Aorta (tissue), 5 donors: ENCODE results near the gene CDC45. TPM values are rescaled to one million over a fixed set of nuclear protein-coding genes. Genes with fewer than 3 reads are reported as not detected.

ENCODE experiments used
- ATAC-seq: fragments of 200-7000 bp; cut with Tn5 transposase; one replicate; pipeline ENCODE4 v1.9.1; 2022; ENCODE audit warnings: moderate library complexity; ENCODE audit not compliant: low FRiP score
- DNase-seq, 2 donors: peaks; one replicate each; pipeline ENCODE4 v3.0.0-alpha.2; 2020
- H3K27ac ChIP-seq, 2 donors: one replicate each; pipeline ENCODE4 v1.5.1; 2013; ENCODE audit warnings: low read length in 2 of 2, mild to moderate bottlenecking in 2 of 2, moderate library complexity in 2 of 2, control low read depth in 1 of 2, inconsistent platforms in 1 of 2, low read depth in 1 of 2
- H3K27me3 ChIP-seq, 2 donors: one replicate each; pipeline ENCODE4 v1.6.1; 2013; ENCODE audit warnings: control low read depth in 1 of 2, low read length in 1 of 2, mild to moderate bottlenecking in 1 of 2, moderate library complexity in 1 of 2; ENCODE audit not compliant: insufficient read depth in 2 of 2, control insufficient read depth in 1 of 2
- H3K36me3 ChIP-seq, 2 donors: one replicate each; pipeline ENCODE4 v1.6.1; 2013; ENCODE audit warnings: control low read depth in 1 of 2, low read length in 1 of 2, mild to moderate bottlenecking in 1 of 2; ENCODE audit not compliant: insufficient read depth in 2 of 2, control insufficient read depth in 1 of 2
- H3K4me1 ChIP-seq, 2 donors: one replicate each; pipeline ENCODE4 v1.6.1; 2013; ENCODE audit warnings: low read length in 2 of 2, control low read depth in 1 of 2, mild to moderate bottlenecking in 1 of 2, moderate library complexity in 1 of 2; ENCODE audit not compliant: insufficient read depth in 2 of 2, control insufficient read depth in 1 of 2
- H3K4me3 ChIP-seq, 2 donors: one replicate each; pipeline ENCODE4 v1.5.1; 2013; ENCODE audit warnings: low read length in 2 of 2, control low read depth in 1 of 2, mild to moderate bottlenecking in 1 of 2
- H3K9me3 ChIP-seq: one replicate; pipeline ENCODE4 v1.6.1; 2013; ENCODE audit warnings: mild to moderate bottlenecking, low read length; ENCODE audit not compliant: control insufficient read depth
- WGBS, 2 donors: extraction: QIAGEN DNeasy Blood & Tissue Kit; methylation state at CpG; one replicate each; pipeline ENCODE4 v1.1.7; 2013; 5-methylcytosine and 5-hydroxymethylcytosine counted together
- intact Hi-C, 2 donors: fragments of 100-400 bp; cut with DNase I; formaldehyde crosslinking; loops; one replicate each; pipeline versions ENCODE4 v1.14.2 to v1.15.0; 2022
- polyA plus RNA-seq, 2 donors: library from polyadenylated mRNA; stranded (reverse); fragments of 200-250 nt; gene quantifications; one replicate each; pipeline ENCODE4 v1.2.3, GENCODE V29; 2013
- total RNA-seq, 2 donors: library from RNA; stranded (reverse); fragmentation: NEBNext Ultra II Directional; extraction: Animal tissue kit (Norgen Biotek cat#: 25700); gene quantifications; one replicate each; pipeline ENCODE4 v1.2.1, GENCODE V29; 2021
- donor health status: healthy with polysubstance abuse.
- donor health status: Bipolar disorder and iron deficiency.
- donor health status: DM: no; HTN: no; CAD: no.
- donor health status: DM: no; HTN: no; CAD: no.
- donor health status: DM: yes; HTN: yes; CAD: no.

The CDC45 gene
- total and polyA plus RNA-seq, 4 donors = 0.63 to 1.3 (median 0.85) TPM

DNA sequence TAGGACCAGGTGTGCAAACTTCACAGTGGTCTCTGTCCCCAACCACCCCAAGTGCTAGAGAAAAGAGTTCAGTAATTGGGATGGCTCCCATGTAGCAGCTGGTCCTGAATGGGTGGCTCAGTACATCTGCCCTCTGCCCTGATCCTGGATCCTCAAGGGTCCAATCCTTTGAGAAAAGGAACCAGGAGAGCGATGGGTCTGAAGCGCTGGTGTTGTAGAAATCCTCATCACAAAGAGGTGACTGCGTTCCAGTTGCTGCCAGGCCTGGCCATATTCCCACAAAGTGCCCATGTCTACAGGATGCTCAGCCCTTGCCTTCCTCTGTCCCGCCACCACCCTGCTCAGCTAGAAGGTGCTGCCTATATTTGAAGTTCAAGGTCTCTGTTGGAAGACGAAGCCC is 26.0 kb upstream of the CDC45 start:
- Histone ChIP-seq H3K27ac (no peak overlapping the region), H3K4me1 (no peaks in the 10 kb centered on the region), H3K4me3 (no peak overlapping the region), H3K36me3 (peaks cover 6 to 17% of the 10 kb centered on the region in 2 donors), H3K27me3 (no peaks in the 10 kb centered on the region), H3K9me3 (no peaks in the 10 kb centered on the region)
- intact Hi-C loops = loop anchor here in 1 of 2 donors (5.0 kb wide), 1 partner anchor 276 kb away; the partner anchor contains the start of gene SLC25A1
- WGBS, 2 donors = 91 to 92% methylated on average over 5 of the region's 5 CpGs
- no peak for DNase-seq
- ATAC-seq = no peak

DNA sequence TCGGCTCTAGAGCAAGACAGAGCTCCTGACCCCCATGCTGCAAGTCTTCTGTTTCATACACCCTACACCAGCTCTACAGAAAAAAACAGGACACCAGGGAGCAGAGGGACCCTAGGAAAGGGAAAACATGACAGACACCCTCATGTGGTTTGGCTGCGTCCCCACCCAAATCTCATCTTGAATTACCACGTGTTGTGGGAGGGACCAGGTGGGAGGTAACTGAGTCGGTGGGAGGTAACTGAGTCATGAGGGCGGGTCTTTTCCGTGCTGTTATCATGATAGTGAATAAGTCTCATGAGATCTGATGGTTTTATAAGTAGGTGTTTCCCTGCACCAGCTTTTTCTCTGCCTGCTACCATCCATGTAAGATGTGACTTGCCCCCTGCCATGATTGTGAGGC is 25.6 kb upstream of the CDC45 start:
- intact Hi-C loops = loop anchor here in 1 of 2 donors (5.0 kb wide), 1 partner anchor 277 kb away; the partner anchor contains the start of gene SLC25A1
- Histone ChIP-seq H3K4me3 (no peak overlapping the region), H3K27ac (no peak overlapping the region), H3K36me3 (peaks cover 6 to 17% of the 10 kb centered on the region in 2 donors), H3K9me3 (no peaks in the 10 kb centered on the region), H3K27me3 (no peaks in the 10 kb centered on the region), H3K4me1 (no peaks in the 10 kb centered on the region)
- DNase-seq (no peak), ATAC-seq (no peak)
- WGBS, 2 donors = 73 to 79% methylated on average over 6 of the region's 6 CpGs

DNA sequence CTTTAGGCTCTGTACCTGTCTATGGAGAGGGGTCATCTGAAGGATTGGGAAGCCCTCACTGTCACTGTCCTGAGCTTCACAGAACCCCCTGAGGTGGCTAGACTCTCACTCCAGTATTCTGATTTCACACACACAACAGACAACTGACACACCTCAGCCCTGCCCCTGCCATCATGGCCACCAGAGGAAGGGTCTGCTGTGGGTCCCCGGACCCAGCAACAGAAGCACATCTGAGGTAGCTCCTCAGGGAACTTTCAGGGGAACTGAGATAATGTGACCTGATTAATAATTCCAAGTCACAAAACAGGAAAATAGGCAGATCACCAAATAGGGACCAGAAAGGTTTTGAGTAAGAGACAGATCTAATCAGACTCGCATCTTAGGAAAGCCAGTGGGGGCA is 24.7 kb upstream of the CDC45 start:
- Histone ChIP-seq H3K4me1 (no peaks in the 10 kb centered on the region), H3K36me3 (peaks cover 6 to 17% of the 10 kb centered on the region in 2 donors), H3K27ac (no peak overlapping the region), H3K9me3 (no peaks in the 10 kb centered on the region), H3K27me3 (no peaks in the 10 kb centered on the region), H3K4me3 (no peak overlapping the region)
- DNase-seq = no peak
- intact Hi-C loops = no loop called here
- no peak for ATAC-seq
- WGBS, 2 donors = 84 to 93% methylated on average over 2 of the region's 2 CpGs

DNA sequence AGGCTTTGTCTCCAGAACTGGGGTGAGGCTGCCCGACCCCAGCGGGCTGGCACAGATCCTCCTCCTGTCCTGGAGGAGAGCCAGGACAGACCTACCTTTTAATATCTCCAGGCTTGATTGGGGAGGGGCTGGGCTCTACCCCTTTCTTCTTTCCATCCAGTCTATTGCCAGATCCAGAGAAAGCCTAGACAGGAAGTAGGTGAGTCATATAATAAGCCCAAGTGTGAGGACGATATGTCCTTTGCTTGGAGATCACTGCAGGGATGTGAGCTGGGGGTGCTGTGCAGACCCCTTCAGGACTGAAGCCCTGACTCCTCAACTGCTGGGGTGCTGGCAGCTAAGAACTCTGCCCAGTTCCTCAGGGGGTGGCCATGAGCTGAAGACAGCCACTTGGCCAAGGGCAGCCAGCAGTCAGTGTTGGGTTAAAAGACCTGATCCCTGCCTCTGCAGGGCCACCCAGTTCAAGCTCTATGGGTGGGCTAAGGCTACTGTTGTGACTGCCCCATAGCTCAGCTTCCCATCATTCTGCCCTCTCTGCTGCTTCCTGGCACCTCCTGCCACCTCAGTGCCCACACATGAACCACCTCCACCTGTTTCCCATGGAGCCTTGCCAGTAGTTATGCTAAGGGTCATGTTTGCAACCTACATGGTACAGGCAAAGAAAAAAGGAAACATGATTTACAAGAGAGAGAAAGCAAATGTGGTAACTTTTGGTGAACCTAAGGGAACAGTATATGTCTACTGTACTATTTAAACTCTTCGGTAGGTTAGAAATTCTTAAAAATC is 23.9 kb upstream of the CDC45 start:
- 55 to 72% methylated on average over 4 of the region's 4 CpGs for WGBS, 2 donors
- H3K4me1 ChIP-seq = no peaks in the 10 kb centered on the region
- ATAC-seq (no peak), DNase-seq (no peak)
- no peak overlapping the region for H3K4me3 ChIP-seq
- no peaks in the 10 kb centered on the region for H3K9me3 ChIP-seq
- intact Hi-C loops = no loop called here
- no peak overlapping the region for H3K27ac ChIP-seq
- H3K36me3 ChIP-seq = peaks cover 6 to 17% of the 10 kb centered on the region in 2 donors
- no peaks in the 10 kb centered on the region for H3K27me3 ChIP-seq

DNA sequence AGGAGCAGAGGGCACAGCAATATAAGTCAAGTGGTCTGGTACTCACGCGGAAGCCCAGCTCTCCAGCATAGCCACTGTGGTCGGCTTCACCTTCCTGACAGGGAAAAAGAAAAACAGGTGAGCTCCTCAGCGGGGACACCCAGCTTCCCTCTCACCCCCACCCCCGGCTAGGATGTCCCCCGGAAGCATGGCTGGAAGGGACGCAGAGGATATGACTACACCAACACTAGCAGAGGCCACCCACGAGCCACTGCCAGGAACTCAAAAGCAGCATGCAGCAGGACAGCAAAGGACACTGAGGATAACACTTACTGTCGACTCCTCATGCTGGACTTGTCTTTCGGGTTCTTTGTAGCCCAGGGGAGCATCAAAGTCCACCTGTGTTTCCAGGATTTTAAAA is 23.2 kb upstream of the CDC45 start:
- no peak for DNase-seq
- Histone ChIP-seq H3K4me3 (no peak overlapping the region), H3K27me3 (no peaks in the 10 kb centered on the region), H3K27ac (no peak overlapping the region), H3K36me3 (peaks cover 6 to 17% of the 10 kb centered on the region in 2 donors), H3K9me3 (no peaks in the 10 kb centered on the region), H3K4me1 (no peaks in the 10 kb centered on the region)
- ATAC-seq = no peak
- intact Hi-C loops = no loop called here
- WGBS, 2 donors = 93 to 94% methylated on average over 10 of the region's 10 CpGs

DNA sequence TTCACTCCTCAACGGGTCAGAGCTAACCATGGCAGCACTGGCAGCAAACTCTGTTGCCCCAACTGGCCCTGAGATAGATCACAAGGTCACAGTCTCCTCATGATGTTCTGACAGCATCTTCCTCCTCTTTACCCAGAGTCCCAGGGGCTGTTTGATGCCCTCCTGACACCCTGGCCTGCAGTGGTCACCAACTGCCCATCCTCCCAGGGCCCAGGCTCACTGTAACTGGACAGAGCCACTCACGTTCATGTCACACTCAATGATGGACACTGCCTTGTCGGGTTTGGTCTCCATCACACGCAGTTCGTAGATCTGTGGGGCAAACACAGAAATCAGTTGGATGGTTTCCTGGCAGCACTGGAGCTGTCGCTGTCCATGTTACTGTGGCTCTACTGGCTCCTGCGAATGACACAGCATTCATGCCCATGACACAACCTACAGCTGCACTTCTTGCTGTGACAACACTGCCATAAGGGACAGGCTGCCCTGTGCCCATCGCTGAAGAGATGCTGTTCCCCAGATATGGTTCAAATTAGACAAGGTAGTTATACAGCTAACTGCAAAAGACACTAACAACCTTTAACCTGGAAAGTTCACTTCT is 21.8 kb upstream of the CDC45 start:
- H3K4me3 ChIP-seq = no peak overlapping the region
- H3K36me3 ChIP-seq = peaks cover 6 to 15% of the 10 kb centered on the region in 2 donors
- no peaks in the 10 kb centered on the region for H3K4me1 ChIP-seq
- H3K27me3 ChIP-seq = no peaks in the 10 kb centered on the region
- no peaks in the 10 kb centered on the region for H3K9me3 ChIP-seq
- intact Hi-C loops = no loop called here
- ATAC-seq = no peak
- no peak for DNase-seq
- 94 to 95% methylated on average over 8 of the region's 8 CpGs for WGBS, 2 donors
- no peak overlapping the region for H3K27ac ChIP-seq

DNA sequence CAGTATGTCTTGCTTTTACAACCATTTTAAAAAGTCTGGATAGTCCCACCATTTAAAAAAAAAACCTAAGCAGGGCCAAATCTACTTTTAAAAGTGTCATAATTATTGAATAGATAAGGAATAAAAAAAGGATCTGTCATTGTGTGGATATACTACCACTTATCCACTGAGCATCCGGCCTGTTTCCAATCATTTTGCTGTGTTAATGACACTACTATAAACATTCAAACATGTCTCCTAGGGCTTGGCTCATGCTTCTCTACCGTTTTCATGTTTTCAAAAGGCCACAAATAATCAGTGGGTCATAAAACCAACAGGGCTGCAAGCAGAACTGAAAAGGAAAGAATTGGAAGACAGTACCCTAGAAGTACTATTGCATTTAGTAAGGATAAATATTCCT is 19.7 kb upstream of the CDC45 start:
- ATAC-seq = no peak
- peaks cover 6 to 11% of the 10 kb centered on the region in 2 donors for H3K36me3 ChIP-seq

DNA sequence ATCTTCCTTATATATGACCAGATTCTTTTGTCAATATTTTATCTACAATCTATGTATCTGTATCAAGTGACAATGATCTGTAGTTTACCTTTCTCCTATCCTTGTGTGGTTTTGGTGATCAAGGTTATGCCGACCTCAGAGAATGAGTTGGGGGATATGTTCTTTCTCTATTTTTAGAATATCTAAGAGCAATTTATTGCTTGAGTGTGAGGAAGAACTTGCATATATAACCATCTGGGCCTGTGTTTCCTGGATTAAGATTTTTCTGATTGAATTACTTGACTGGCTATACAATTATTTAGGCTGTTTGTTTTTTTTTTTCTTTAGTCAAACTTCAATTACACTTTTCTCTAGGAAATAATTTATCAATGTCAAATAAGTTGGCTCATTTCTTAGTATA is 18.2 kb upstream of the CDC45 start:
- WGBS, 2 donors = 86 to 89% methylated on average over 1 of the region's 1 CpG
- intact Hi-C loops = no loop called here
- DNase-seq (no peak), ATAC-seq (no peak)
- Histone ChIP-seq H3K4me3 (no peak overlapping the region), H3K27ac (no peak overlapping the region), H3K4me1 (no peaks in the 10 kb centered on the region), H3K36me3 (peaks cover 0 to 8% of the 10 kb centered on the region in 2 donors), H3K9me3 (no peaks in the 10 kb centered on the region), H3K27me3 (no peaks in the 10 kb centered on the region)

More for the DNA sequence above, 19.7 kb upstream of the CDC45 start:
- Histone ChIP-seq H3K9me3 (no peaks in the 10 kb centered on the region), H3K27me3 (no peaks in the 10 kb centered on the region), H3K4me1 (no peaks in the 10 kb centered on the region), H3K4me3 (no peak overlapping the region), H3K27ac (no peak overlapping the region)
- no peak for DNase-seq
- intact Hi-C loops = no loop called here
- 70 to 72% methylated on average over 2 of the region's 2 CpGs for WGBS, 2 donors

DNA sequence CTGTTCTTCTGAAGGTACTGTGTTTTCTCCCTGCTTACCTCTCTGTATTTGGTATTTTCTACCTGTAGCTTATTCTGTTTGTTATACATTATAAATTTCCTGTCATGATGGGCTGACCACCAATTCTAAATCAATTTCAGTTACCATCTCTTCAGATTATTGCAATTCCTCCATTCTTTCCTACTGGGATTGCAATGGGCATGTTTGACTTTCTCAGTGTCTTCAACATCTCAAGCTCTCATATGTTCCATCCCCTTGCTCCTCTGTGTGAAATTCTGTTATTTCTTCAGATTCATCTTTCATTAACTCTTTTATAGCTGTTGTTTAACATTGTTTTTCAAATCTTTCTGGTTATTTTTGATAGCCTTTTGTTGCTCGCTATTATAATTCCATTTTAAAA is 16.7 kb upstream of the CDC45 start:
- intact Hi-C loops = no loop called here
- WGBS, 2 donors = 95 to 98% methylated on average over 1 of the region's 1 CpG
- Histone ChIP-seq H3K4me3 (no peak overlapping the region), H3K36me3 (peaks cover 0 to 5% of the 10 kb centered on the region in 2 donors), H3K9me3 (no peaks in the 10 kb centered on the region), H3K27ac (no peak overlapping the region), H3K4me1 (no peaks in the 10 kb centered on the region), H3K27me3 (no peaks in the 10 kb centered on the region)
- DNase-seq (no peak), ATAC-seq (no peak)
